Activated T-cell treated with anti-CD3 and anti-CD28 coated beads, Interleukin-2, amount 50 U/mL, for 24 hours (primary cell): Measurements from ENCODE around the gene TMEM62.
"Not testable (repeated sequence)": the region's sequence is repeated elsewhere in the genome, so short reads cannot be mapped to it uniquely, and the experiment has no call there.

Source experiments
- DNase-seq: peaks from one replicate; pipeline ENCODE4 v3.0.0-alpha.2; 2020
- H3K27ac Mint-ChIP-seq: 2 replicates; pipeline ENCODE4 v1.8.0; 2020; ENCODE audit warnings: mild to moderate bottlenecking, mixed read lengths
- H3K27me3 Mint-ChIP-seq: 2 replicates; pipeline ENCODE4 v1.8.0; 2020; ENCODE audit warnings: mixed read lengths
- H3K36me3 Mint-ChIP-seq: 2 replicates; pipeline ENCODE4 v1.8.0; 2020; ENCODE audit warnings: low read depth, mixed read lengths
- H3K4me1 Mint-ChIP-seq: 2 replicates; pipeline ENCODE4 v1.8.0; 2020; ENCODE audit warnings: low read depth, mixed read lengths
- H3K4me3 Mint-ChIP-seq: 2 replicates; pipeline ENCODE4 v1.8.0; 2020; ENCODE audit warnings: mild to moderate bottlenecking, moderate library complexity, mixed read lengths
- H3K9me3 Mint-ChIP-seq: 2 replicates; pipeline ENCODE4 v1.8.0; 2020; ENCODE audit warnings: mixed read lengths

Gene TMEM62

DNA sequence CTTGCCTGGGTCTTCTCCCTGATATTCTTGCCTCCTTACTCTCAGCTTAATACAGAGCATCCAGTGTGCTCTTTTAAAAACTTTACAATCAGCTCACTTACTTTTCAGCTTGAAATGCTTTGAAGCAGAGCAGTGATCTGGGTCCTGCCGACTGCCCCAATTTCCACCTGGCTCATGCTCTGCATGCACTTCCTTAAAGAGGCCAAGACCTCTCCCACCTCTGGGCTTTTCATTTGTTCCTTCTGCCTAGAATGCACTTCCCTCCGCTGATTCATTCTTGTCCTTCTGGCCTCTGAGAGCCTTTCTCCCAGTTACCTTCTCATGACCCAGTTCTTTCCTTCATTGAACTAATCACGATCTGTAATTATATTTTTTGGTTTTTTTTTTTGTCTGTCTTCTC is 49.9 kb downstream of the TMEM62 start:
- H3K4me3 Mint-ChIP-seq = no peak overlapping the region
- peaks cover 27% of the 10 kb centered on the region for H3K4me1 Mint-ChIP-seq
- peaks cover 20% of the 10 kb centered on the region for H3K36me3 Mint-ChIP-seq
- DNase-seq = no peak
- H3K9me3 Mint-ChIP-seq = no peaks in the 10 kb centered on the region
- H3K27me3 Mint-ChIP-seq = no peaks in the 10 kb centered on the region
- peak overlapping the region; percentile 24 for H3K27ac Mint-ChIP-seq

DNA sequence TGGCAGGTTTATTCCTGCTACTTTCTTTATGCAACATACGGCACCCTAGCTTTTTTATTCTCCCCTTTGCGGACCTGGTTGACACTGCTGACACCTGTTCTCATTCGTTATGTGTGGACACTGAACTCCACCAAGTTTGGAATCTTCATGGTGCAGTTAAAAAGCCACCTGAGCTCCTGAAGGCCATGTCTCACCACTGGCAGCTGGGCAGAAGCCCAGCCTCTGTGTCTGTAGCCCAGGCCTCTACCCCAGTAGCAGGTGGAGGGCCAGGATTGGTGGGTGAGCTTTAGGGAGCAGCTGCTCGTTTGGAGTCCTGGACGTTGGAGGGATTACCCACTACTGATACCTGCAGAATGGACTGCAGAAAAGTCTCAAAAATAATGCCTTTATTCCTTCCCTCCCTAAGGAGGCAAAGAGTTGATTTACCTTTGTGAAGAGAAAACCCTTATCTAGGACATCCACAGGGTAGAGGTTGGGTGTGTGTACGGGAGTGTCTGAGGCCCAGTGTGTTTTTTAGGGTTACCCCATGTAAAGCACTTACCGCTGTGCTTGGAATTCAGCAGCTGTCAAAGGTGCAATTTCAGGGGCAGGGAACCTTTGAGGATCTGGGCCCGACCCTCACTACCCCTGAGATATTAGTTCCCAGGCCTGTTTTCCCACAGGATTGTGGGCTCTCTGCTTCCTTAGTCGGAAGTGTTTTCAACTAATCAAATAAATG is 51.2 kb downstream of the TMEM62 start:
- H3K9me3 Mint-ChIP-seq = no peaks in the 10 kb centered on the region
- H3K36me3 Mint-ChIP-seq = peaks cover 30% of the 10 kb centered on the region
- DNase-seq = no peak
- H3K4me1 Mint-ChIP-seq = peaks cover 37% of the 10 kb centered on the region
- peak overlapping the region; percentile 96 for H3K27ac Mint-ChIP-seq
- H3K4me3 Mint-ChIP-seq = peak overlapping the region; percentile 92
- H3K27me3 Mint-ChIP-seq = no peaks in the 10 kb centered on the region

DNA sequence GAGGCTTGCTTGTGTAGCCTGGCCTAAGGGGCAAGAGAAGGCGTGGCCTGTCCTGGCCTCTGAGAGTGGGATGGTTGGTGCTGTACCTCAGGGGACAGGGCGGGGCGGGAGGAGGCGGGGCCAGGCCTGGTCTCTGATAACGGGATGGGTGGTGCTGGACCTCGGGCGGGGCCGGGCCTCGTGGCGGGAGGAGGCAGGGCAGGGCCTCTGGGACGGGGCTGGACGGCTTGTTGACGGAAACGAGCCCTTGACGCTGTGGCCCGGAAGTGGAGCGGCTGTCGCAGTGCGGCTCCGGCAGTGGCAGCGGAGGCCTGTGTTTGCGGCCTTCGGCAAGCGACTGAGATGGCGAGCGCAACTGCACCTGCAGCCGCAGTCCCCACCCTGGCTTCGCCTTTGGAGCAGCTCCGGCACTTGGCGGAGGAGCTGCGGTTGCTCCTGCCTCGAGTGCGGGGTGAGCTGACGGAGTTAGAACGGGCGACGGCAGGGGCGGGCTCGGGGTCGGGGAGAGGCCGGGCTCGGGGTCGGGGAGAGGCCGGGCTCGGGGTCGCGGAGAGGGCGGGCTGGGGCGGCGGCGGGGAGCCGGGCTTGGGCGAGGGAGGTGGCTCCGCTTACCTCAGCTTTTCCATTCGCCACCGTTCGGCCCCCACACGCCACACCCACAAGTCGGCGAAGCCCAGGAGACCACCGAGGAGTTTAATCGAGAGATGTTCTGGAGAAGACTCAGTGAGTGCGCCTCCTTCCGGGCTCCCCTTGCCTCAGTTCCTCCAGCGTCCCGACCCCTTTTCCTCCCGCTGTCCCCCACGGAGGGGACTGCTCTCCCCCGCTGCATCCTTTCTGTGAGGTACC is 52.0 kb downstream of the TMEM62 start, which contains the start of gene CCNDBP1:
CCNDBP1 (plus strand) TSS at position 247 of the 846 bp plus-strand sequence; CDS start at position 343, 96 bp downstream.
- Mint-ChIP-seq H3K27me3 (no peaks in the 10 kb centered on the region), H3K27ac (peak within 1 kb of the TSS; percentile 96), H3K4me1 (peaks cover 38% of the 10 kb centered on the region), H3K9me3 (no peaks in the 10 kb centered on the region), H3K36me3 (peaks cover 36% of the 10 kb centered on the region), H3K4me3 (peak within 1 kb of the TSS; percentile 92)
- peak; percentile 91 for DNase-seq

DNA sequence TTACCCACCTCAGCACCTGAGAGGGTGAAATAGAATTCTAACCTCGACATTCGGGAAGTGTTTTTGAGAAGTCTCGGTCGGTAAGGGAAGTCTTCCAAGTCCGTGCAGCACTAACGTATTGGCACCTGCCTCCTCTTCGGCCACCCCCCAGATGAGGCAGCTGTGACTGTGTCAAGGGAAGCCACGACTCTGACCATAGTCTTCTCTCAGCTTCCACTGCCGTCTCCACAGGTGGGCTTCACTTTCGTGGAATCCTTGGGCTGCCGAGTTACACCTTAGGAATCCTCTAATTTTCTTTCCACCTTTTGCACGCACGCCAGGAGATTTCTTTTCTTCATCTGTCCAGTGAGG is 52.6 kb downstream of the TMEM62 start:
- Mint-ChIP-seq H3K9me3 (no peaks in the 10 kb centered on the region), H3K27ac (peak overlapping the region; percentile 96), H3K4me1 (peaks cover 39% of the 10 kb centered on the region), H3K27me3 (no peaks in the 10 kb centered on the region), H3K4me3 (peak overlapping the region; percentile 92), H3K36me3 (peaks cover 42% of the 10 kb centered on the region)
- no peak for DNase-seq

DNA sequence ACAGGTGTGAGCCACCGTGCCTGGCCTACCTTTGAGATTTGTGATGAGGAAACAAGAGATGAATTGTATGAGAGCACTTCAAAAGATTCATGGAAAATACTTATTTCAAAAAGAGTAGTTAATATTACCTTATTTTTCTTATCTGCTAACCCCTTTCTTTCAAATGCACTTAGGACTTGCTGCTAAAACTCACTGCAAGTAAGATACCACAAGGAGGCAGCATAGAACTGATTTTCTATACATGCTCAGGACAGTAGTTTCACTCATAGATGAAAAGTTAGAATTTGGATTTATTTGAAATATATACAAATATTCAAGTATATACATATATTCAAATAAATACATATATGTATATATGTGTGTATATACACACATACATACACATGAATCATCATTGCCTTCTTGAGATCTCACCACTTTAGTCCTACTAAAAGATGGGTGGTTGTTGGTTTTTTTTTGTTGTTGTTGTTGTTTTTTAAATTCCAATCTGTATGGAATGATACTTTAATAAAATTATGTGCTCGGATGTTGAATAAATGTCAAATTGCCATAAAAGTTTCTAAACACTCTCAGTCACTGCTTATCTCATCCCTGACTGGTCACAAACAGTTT is 54.3 kb downstream of the TMEM62 start:
- H3K27me3 Mint-ChIP-seq = no peaks in the 10 kb centered on the region
- no peaks in the 10 kb centered on the region for H3K9me3 Mint-ChIP-seq
- H3K36me3 Mint-ChIP-seq = peaks cover 51% of the 10 kb centered on the region
- H3K27ac Mint-ChIP-seq = peak overlapping the region; percentile 31
- DNase-seq = no peak
- peaks cover 42% of the 10 kb centered on the region for H3K4me1 Mint-ChIP-seq
- peak overlapping the region; percentile 32 for H3K4me3 Mint-ChIP-seq

DNA sequence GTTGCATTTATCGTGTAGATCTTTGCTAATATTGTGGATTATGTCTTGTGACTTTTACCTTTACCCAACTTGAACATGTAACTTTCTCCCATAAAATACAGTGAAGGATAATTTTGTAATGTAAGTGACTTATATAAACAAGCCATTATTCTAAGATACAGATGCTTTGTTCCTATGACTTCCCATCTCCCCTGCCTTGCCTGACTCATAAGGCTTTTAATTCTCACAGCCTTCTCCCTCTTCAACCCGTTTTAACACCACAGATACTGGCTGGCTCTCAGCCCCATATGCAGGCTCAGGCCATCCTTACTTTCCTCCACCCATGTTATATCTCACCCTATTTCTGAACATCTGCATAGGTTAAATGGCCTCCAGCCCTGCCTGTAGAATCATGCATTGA is 55.9 kb downstream of the TMEM62 start:
- H3K36me3 Mint-ChIP-seq = peaks cover 62% of the 10 kb centered on the region
- H3K27me3 Mint-ChIP-seq = no peaks in the 10 kb centered on the region
- peaks cover 42% of the 10 kb centered on the region for H3K4me1 Mint-ChIP-seq
- H3K27ac Mint-ChIP-seq = peak overlapping the region; percentile 34
- H3K4me3 Mint-ChIP-seq = no peak overlapping the region
- no peak for DNase-seq
- no peaks in the 10 kb centered on the region for H3K9me3 Mint-ChIP-seq

DNA sequence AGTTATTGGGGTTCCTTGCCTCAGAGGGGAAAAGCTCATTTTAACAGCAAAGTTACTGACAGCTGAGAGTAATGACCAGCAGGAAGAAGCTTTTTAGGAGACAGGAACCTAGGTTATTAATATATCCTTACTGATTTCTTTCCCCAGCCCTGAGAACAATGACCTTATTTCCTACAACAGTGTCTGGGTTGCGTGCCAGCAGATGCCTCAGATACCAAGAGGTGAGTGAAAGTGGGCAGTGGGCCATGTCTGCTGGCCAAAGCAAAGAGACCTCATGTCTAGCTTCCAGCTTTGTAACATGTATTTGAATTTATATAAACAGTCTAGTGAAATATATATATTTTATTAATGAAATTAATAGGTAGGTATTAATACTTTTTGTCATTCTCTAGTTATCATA is 56.8 kb downstream of the TMEM62 start:
- Mint-ChIP-seq H3K27ac (no peak overlapping the region), H3K9me3 (no peaks in the 10 kb centered on the region), H3K4me3 (no peak overlapping the region), H3K27me3 (no peaks in the 10 kb centered on the region), H3K4me1 (peaks cover 38% of the 10 kb centered on the region), H3K36me3 (peaks cover 71% of the 10 kb centered on the region)
- DNase-seq = no peak

DNA sequence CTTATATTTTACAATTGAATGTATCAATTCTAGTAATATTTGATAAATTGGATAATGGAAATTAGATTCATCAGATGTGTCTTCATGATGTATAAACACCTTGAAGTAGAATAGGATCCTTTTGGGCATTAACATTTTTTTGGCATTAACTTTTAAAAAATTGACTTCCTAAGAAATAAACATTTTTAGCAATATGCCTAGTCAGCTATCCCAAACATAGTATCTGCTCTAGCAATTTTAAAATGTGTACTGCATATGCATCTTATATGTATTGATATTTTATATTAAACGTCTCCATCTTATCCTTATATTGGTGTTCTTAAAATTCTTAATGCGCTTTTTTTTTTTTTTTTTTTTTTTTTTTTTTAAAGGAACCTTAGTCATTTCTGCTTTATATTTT is 60.3 kb downstream of the TMEM62 start:
- H3K36me3 Mint-ChIP-seq = peaks cover 87% of the 10 kb centered on the region
- H3K27me3 Mint-ChIP-seq = no peaks in the 10 kb centered on the region
- peaks cover 2% of the 10 kb centered on the region for H3K9me3 Mint-ChIP-seq
- H3K4me3 Mint-ChIP-seq = no peak overlapping the region
- no peak overlapping the region for H3K27ac Mint-ChIP-seq
- H3K4me1 Mint-ChIP-seq = peaks cover 13% of the 10 kb centered on the region
- DNase-seq = no peak

DNA sequence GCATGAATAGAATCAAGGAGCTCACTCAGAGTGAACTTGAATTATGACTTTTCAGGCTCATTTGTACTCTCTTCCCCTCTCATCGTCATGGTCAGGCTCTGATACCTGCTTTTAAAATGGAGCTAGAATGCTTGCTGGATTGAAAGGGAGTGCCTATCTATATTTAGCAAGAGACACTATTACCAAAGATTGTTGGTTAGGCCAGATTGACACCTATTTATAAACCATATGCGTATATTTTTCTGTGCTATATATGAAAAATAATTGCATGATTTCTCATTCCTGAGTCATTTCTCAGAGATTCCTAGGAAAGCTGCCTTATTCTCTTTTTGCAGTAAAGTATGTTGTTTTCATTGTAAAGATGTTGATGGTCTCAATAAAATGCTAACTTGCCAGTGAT is 61.4 kb downstream of the TMEM62 start:
- H3K9me3 Mint-ChIP-seq = peaks cover 2% of the 10 kb centered on the region
- no peaks in the 10 kb centered on the region for H3K27me3 Mint-ChIP-seq
- H3K4me3 Mint-ChIP-seq = no peak overlapping the region
- DNase-seq = no peak
- H3K4me1 Mint-ChIP-seq = peaks cover 7% of the 10 kb centered on the region
- H3K36me3 Mint-ChIP-seq = peaks cover 83% of the 10 kb centered on the region
- no peak overlapping the region for H3K27ac Mint-ChIP-seq

DNA sequence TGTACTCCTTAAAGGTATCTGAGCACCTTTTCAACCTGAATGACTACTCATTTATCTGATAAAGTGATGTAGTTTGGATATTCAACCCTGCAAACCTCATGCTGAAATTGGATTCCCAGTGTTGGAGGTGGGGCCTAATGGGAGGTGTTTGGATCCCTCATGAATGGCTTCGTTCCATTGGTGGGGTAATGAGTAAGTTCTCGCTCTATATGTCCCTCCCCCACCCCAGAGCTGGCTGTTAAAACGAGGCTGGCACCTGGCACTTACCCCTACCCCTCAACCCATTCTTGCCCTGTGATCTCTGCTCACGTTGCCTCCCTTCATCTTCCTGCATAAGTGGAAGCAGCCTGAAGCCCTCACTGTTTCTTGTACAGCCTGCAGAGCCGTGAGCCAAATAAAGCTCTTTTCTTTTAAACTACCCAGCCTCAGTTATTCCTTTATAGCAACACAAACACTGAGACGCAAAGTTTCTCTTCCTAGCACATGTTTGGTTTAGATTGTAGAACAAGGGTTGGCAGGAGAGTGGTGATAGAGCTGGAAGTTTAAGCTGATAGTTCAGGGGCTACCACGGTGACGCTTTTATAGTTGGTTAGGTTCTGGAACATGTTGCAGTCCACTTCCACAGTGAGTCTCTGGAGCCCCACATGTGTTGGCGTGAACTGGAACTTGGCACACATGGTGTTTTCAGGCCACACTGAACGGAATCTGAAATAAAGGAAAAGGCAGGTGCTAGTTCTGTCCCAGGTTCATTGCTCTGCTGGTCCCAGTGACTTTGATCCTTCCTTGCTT is 63.6 kb downstream of the TMEM62 start:
- no peak for DNase-seq
- Mint-ChIP-seq H3K27me3 (no peaks in the 10 kb centered on the region), H3K36me3 (peaks cover 63% of the 10 kb centered on the region), H3K4me3 (no peak overlapping the region), H3K27ac (no peak overlapping the region), H3K9me3 (peaks cover 2% of the 10 kb centered on the region), H3K4me1 (peaks cover 7% of the 10 kb centered on the region)

DNA sequence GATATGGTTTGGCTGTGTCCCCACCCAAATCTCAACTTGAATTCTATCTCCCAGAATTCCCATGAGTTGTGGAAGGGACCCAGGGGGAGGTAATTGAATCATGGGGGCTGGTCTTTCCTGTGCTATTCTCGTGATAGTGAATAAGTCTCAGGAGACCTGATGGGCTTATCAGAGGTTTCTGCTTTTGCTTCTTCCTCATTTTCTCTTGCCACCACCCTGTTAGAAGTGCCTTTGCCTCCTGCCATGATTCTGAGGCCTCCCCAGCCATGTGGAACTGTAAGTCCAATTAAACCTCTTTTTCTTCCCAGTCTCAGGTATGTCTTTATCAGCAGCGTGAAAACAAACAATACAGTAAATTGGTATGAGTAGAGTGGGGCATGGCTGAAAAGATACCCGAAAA is 64.4 kb downstream of the TMEM62 start:
- DNase-seq, H3K27me3 Mint-ChIP-seq, H3K4me1 Mint-ChIP-seq, H3K27ac Mint-ChIP-seq, H3K4me3 Mint-ChIP-seq, H3K9me3 Mint-ChIP-seq: not testable (repeated sequence)
- peaks cover 55% of the 10 kb centered on the region for H3K36me3 Mint-ChIP-seq

DNA sequence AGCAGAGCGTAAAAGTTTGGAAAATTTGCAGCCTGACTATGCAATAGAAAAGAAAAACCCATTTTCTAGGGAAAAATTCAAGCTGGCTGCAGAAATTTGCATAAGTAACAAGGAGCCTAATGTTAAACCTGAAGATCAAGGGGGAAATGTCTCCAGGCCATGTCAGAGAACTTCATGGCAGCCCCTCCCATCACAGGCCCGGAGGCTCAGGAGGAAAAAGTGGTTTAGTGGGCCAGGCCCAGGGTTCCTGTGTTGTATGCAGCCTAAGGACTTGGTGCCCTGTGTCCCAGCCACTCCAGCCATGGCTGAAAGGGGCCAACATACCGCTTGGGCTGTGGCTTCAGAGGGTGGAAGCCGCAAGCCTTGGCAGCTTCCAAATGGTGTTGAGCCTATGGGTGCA is 65.2 kb downstream of the TMEM62 start:
- H3K27ac Mint-ChIP-seq, DNase-seq, H3K27me3 Mint-ChIP-seq, H3K4me3 Mint-ChIP-seq, H3K4me1 Mint-ChIP-seq, H3K9me3 Mint-ChIP-seq: not testable (repeated sequence)
- H3K36me3 Mint-ChIP-seq = peaks cover 47% of the 10 kb centered on the region

DNA sequence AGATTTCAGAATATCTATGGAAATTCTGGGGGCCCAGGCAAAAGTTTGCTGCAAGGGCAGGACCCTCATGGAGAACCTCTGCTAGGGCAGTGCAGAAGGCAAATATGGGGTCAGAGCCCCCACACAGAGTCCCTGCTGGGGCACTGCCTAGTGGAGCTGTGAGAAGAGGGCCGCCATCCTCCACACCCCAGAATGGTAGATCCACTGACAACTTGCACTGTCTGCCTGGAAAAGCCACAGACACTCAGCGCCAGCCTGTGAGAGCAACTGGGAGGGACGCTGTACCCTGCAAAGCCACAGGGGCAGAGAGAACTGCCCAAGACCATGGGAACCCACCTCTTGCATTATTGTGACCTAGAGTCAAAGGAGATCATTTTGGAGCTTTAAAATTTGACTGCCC is 65.6 kb downstream of the TMEM62 start:
- peaks cover 45% of the 10 kb centered on the region for H3K36me3 Mint-ChIP-seq
- DNase-seq = no peak
- no peaks in the 10 kb centered on the region for H3K27me3 Mint-ChIP-seq
- H3K9me3 Mint-ChIP-seq = peaks cover 2% of the 10 kb centered on the region
- no peak overlapping the region for H3K27ac Mint-ChIP-seq
- H3K4me1 Mint-ChIP-seq = peaks cover 5% of the 10 kb centered on the region
- no peak overlapping the region for H3K4me3 Mint-ChIP-seq

DNA sequence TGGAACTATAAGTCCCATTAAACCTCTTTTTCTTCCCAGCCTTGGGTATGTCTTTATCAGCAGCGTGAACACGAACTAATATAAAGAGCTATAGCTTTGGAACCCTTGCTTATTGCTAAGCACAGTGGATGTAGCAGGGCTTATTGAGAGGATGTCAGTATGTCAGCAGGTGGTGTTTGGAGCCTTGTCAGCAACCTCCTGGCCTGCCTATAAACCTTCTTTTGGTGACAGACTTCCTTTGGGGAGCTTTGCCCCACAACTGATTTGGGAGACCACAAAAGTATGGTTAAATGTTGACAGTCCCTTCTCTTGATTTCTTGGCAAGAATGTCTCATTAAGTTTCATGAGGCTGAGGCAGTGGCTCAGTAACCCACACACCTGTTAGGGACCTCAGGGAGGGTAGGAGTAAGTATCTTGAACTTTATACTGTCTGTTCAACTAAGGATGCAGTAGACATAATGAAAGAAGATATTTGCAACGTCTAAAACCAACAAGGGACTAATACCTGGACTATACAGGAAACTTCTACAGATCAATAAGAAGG is 66.6 kb downstream of the TMEM62 start:
- Mint-ChIP-seq H3K9me3 (peaks cover 2% of the 10 kb centered on the region), H3K27ac (no peak overlapping the region), H3K27me3 (no peaks in the 10 kb centered on the region), H3K4me3 (no peak overlapping the region), H3K36me3 (peaks cover 36% of the 10 kb centered on the region), H3K4me1 (peaks cover 10% of the 10 kb centered on the region)
- no peak for DNase-seq
